IMR-90 (cell line): ENCODE data around the gene DMRT1. TPM values are rescaled to one million over a fixed set of nuclear protein-coding genes. Genes with fewer than 3 reads are reported as not detected.
"Not testable (repeated sequence)": the region's sequence is repeated elsewhere in the genome, so short reads cannot be mapped to it uniquely, and the experiment has no call there.

Source experiments
- ATAC-seq: fragments of 200-7000 bp; cut with Tn5 transposase; 2 replicates; pipeline ENCODE4 v1.9.1; 2020; ENCODE audit warnings: low read depth, mild to moderate bottlenecking, moderate library complexity
- BruUV-seq: library from RNA; stranded (reverse); fragments of 400-500 nt; replicated peaks from 2 replicates; lab custom pipeline; 2021; lab: Mats Ljungman, UMichigan
- CTCF ChIA-PET: fragments of 300-600 bp; formaldehyde crosslinking; extraction: SDS; loops from one replicate; lab custom pipeline; 2021; ENCODE audit warnings: antibody characterized with exemption; lab: Yijun Ruan, JAX
- POLR2A ChIA-PET: fragments of 300-600 bp; sonication (Branson Sonifier 250); formaldehyde crosslinking; loops from one replicate; lab custom pipeline; 2022; ENCODE audit warnings: antibody characterized with exemption; ENCODE audit not compliant: unreplicated experiment; lab: Charles Lee
- DNase-seq: peaks from one replicate; pipeline ENCODE4 v3.0.0; 2013
- H2AFZ ChIP-seq: replicated peaks from 2 replicates; pipeline ENCODE3; 2013; ENCODE audit warnings: low read length, mild to moderate bottlenecking; ENCODE audit not compliant: poor library complexity
- H2AK5ac ChIP-seq: 2 replicates; pipeline ENCODE4 v1.6.1; 2013; ENCODE audit warnings: low read depth, low read length, inconsistent platforms
- H2AK9ac ChIP-seq: replicated peaks from 2 replicates; pipeline ENCODE3; 2013; ENCODE audit warnings: mild to moderate bottlenecking, low read depth, low read length, moderate library complexity; ENCODE audit not compliant: poor library complexity
- H2BK120ac ChIP-seq: 2 replicates; pipeline ENCODE4 v1.6.1; 2013; ENCODE audit warnings: low read depth, low read length, inconsistent platforms
- H2BK15ac ChIP-seq: 3 replicates; pipeline ENCODE4 v1.6.1; 2013; ENCODE audit warnings: low read depth, low read length, inconsistent platforms
- H2BK20ac ChIP-seq: 2 replicates; pipeline ENCODE4 v1.6.1; 2013; ENCODE audit warnings: low read depth, mild to moderate bottlenecking, inconsistent platforms, low read length, moderate library complexity
- H2BK5ac ChIP-seq: 2 replicates; pipeline ENCODE4 v1.6.1; 2013; ENCODE audit warnings: mild to moderate bottlenecking, low read depth, low read length, inconsistent platforms; ENCODE audit not compliant: poor library complexity, severe bottlenecking
- H3K14ac ChIP-seq: replicated peaks from 2 replicates; pipeline ENCODE4 v1.6.1; 2013; ENCODE audit warnings: low read depth, low read length, inconsistent platforms
- H3K18ac ChIP-seq: 2 replicates; pipeline ENCODE4 v1.6.1; 2013; ENCODE audit warnings: low read depth, low read length, control low read depth
- H3K23ac ChIP-seq: 2 replicates; pipeline ENCODE4 v1.6.1; 2013; ENCODE audit warnings: low read depth, low read length, inconsistent platforms
- H3K27ac ChIP-seq: 2 replicates; pipeline ENCODE4 v1.5.1; 2013; ENCODE audit warnings: mild to moderate bottlenecking, control low read depth, low read length; ENCODE audit not compliant: insufficient read depth
- H3K27me3 ChIP-seq: 2 replicates; pipeline ENCODE4 v1.6.1; 2013; ENCODE audit warnings: low read length; ENCODE audit not compliant: control insufficient read depth, insufficient read depth
- H3K36me3 ChIP-seq: 2 replicates; pipeline ENCODE4 v1.6.1; 2013; ENCODE audit warnings: low read length, mixed read lengths; ENCODE audit not compliant: control insufficient read depth, insufficient read depth
- H3K4ac ChIP-seq: 2 replicates; pipeline ENCODE4 v1.6.1; 2013; ENCODE audit warnings: low read depth, low read length, inconsistent platforms
- H3K4me1 ChIP-seq: 2 replicates; pipeline ENCODE4 v1.6.1; 2013; ENCODE audit warnings: low read length, mixed read lengths; ENCODE audit not compliant: control insufficient read depth, insufficient read depth
- H3K4me2 ChIP-seq: 2 replicates; pipeline ENCODE4 v1.6.1; 2013; ENCODE audit warnings: low read depth, mild to moderate bottlenecking, control low read depth, low read length, moderate library complexity
- H3K4me3 ChIP-seq: 2 replicates; pipeline ENCODE4 v1.5.1; 2013; ENCODE audit warnings: low read depth, mild to moderate bottlenecking, control low read depth, low read length, moderate library complexity; ENCODE audit not compliant: insufficient read depth
- H3K56ac ChIP-seq: 2 replicates; pipeline ENCODE4 v1.6.1; 2013; ENCODE audit warnings: low read length, inconsistent platforms; ENCODE audit not compliant: insufficient read depth; ENCODE audit errors: extremely low read depth
- H3K79me1 ChIP-seq, 2 experiments: 2 replicates each; pipeline ENCODE4 v1.6.1; 2013; ENCODE audit warnings: low read length in 2 of 2, inconsistent platforms in 1 of 2, low read depth in 1 of 2
- H3K9ac ChIP-seq: 2 replicates; pipeline ENCODE4 v1.6.1; 2013; ENCODE audit warnings: low read depth, low read length, control low read depth
- H3K9me1 ChIP-seq: 2 replicates; pipeline ENCODE4 v1.6.1; 2013; ENCODE audit warnings: low read length, inconsistent platforms; ENCODE audit not compliant: insufficient read depth
- H3K9me3 ChIP-seq: 2 replicates; pipeline ENCODE4 v1.6.1; 2013; ENCODE audit warnings: low read length; ENCODE audit not compliant: control insufficient read depth, insufficient read depth
- H4K20me1 ChIP-seq: 2 replicates; pipeline ENCODE4 v1.6.1; 2013; ENCODE audit warnings: low read length, inconsistent platforms; ENCODE audit not compliant: insufficient read depth
- H4K5ac ChIP-seq: 2 replicates; pipeline ENCODE4 v1.6.1; 2013; ENCODE audit warnings: mild to moderate bottlenecking, low read depth, low read length, control low read depth
- H4K8ac ChIP-seq, 2 experiments: 2 replicates each; pipeline ENCODE4 v1.6.1; 2013; ENCODE audit warnings: low read depth in 2 of 2, low read length in 2 of 2, control low read depth in 1 of 2, inconsistent platforms in 1 of 2
- H4K91ac ChIP-seq: 2 replicates; pipeline ENCODE4 v1.6.1; 2013; ENCODE audit warnings: low read depth, low read length, inconsistent platforms; ENCODE audit not compliant: insufficient read depth
- WGBS, 2 experiments: methylation state at CpG; one replicate each; pipeline versions ENCODE4 v1.1.5 to v1.1.7; 2013; ENCODE audit warnings: missing lambda C conversion rate in 2 of 2; ENCODE audit not compliant: insufficient read length in 1 of 2; ENCODE audit errors: extremely low coverage in 2 of 2; 5-methylcytosine and 5-hydroxymethylcytosine counted together
- dilution Hi-C: fragments of 300-500 bp; cut with HindIII; formaldehyde crosslinking; loops from one replicate; pipeline ENCODE4 v1.14.3; 2018; ENCODE audit warnings: low sequenced_read_pairs; ENCODE audit not compliant: unreplicated experiment
- in situ Hi-C: fragments of 300-500 bp; cut with MboI; formaldehyde crosslinking; loops from 3 replicates; pipeline ENCODE4 v1.14.3; 2019; ENCODE audit warnings: low sequenced_read_pairs, inconsistent platforms, mixed read lengths
- intact Hi-C: fragments of 100-400 bp; cut with micrococcal nuclease; formaldehyde crosslinking; loops from 2 replicates; pipeline ENCODE4 v1.10.0; 2022
- polyA plus RNA-seq, 3 experiments: library from polyadenylated mRNA; depleted of rRNA; stranded (reverse); fragments of >200 nt; gene quantifications; 2 replicates each; pipeline ENCODE4 v1.2.3, GENCODE V29; 2012; ENCODE audit warnings: low replicate concordance in 1 of 3
- total RNA-seq: library from RNA; depleted of rRNA; stranded (reverse); fragments of >200 nt; gene quantifications from 2 replicates; pipeline ENCODE4 v1.2.3, GENCODE V29; 2012

The DMRT1 gene
- total and polyA plus RNA-seq, 2 of the 4 experiments (the other 2 are of a cell fraction) = not detected

DNA sequence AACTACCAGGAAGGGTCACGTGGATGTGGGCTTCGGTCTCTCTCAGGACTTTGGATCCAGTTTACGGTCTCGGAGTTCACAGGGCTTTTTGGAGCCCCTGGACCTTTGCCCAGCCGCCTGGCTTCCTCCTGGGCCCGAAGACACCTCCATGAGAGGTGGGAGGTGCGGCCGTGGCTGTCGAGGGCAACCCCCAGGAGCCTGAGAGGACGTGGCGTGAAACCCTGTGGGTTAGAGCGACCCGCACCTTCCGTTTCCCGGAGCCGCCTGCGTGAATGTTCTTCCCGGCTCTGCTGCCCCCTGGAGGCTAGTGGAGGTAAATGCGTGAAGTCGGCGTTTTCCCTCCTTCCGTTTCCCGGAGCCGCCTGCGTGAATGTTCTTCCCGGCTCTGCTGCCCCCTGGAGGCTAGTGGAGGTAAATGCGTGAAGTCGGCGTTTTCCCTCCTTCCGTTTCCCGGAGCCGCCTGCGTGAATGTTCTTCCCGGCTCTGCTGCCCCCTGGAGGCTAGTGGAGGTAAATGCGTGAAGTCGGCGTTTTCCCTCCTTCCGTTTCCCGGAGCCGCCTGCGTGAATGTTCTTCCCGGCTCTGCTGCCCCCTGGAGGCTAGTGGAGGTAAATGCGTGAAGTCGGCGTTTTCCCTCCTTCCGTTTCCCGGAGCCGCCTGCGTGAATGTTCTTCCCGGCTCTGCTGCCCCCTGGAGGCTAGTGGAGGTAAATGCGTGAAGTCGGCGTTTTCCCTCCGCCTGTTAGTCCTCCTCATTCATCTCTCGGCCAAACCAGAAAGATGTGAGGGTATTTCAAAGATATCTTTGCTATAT lies 157.0 kb downstream of the DMRT1 start:
- in situ Hi-C loops, POLR2A ChIA-PET, H3K4me2 ChIP-seq: not testable (repeated sequence)

More for the DNA sequence above, 157.0 kb downstream of the DMRT1 start:
- H3K79me1 ChIP-seq, H3K4me1 ChIP-seq, dilution Hi-C loops, H3K4me3 ChIP-seq, H4K5ac ChIP-seq, CTCF ChIA-PET, H3K9me1 ChIP-seq, DNase-seq, H3K18ac ChIP-seq, H4K20me1 ChIP-seq, H3K27ac ChIP-seq, ATAC-seq, H3K4ac ChIP-seq, H2AK5ac ChIP-seq, H3K14ac ChIP-seq, H4K8ac ChIP-seq, intact Hi-C loops, H3K23ac ChIP-seq, H2BK5ac ChIP-seq, H2BK20ac ChIP-seq, H3K27me3 ChIP-seq, H2BK15ac ChIP-seq, H2AK9ac ChIP-seq, H3K9me3 ChIP-seq, H3K56ac ChIP-seq, H2BK120ac ChIP-seq, BruUV-seq, H3K36me3 ChIP-seq, H4K91ac ChIP-seq, H2AFZ ChIP-seq, H3K9ac ChIP-seq: not testable (repeated sequence)
- 93% methylated on average over 4 of the region's 55 CpGs; no CpG with 5 or more reads in 1 of the 2 experiments for WGBS, 2 experiments
